Panc1 (cell line): ENCODE data around the gene TRRAP.

Experiments
- CTCF ChIP-seq: fragments of 450-650 bp; IDR thresholded peaks from 2 replicates; pipeline ENCODE4 v1.5.1; 2017; ENCODE audit warnings: mild to moderate bottlenecking
- POLR2AphosphoS5 ChIP-seq: IDR thresholded peaks from 2 replicates; pipeline ENCODE4 v1.6.1; 2012; ENCODE audit warnings: mild to moderate bottlenecking, low read depth, low read length, moderate library complexity
- REST ChIP-seq, 2 experiments: IDR thresholded peaks; 2 replicates each; pipeline ENCODE4 v1.6.1; 2011 to 2012; ENCODE audit warnings: low read depth in 2 of 2, control low read depth in 1 of 2, low read length in 1 of 2, mild to moderate bottlenecking in 1 of 2, moderate library complexity in 1 of 2; ENCODE audit not compliant: insufficient read depth in 1 of 2
- SIN3A ChIP-seq: IDR thresholded peaks from 2 replicates; pipeline ENCODE4 v1.6.1; 2012; ENCODE audit warnings: low read depth, mild to moderate bottlenecking, low read length, moderate library complexity, borderline replicate concordance; ENCODE audit not compliant: insufficient read depth
- TCF7L2 ChIP-seq: IDR thresholded peaks from 2 replicates; pipeline ENCODE4 v1.6.1; 2011; ENCODE audit warnings: mild to moderate bottlenecking, low read depth, low read length, inconsistent platforms

- TF ChIP-seq CTCF (no peak), REST (IDR thresholded peaks at IDR 0.05; ENCODE audit: insufficient read depth in 1 of 2, low read depth in 2 of 2, low read length in 1 of 2) (no peak), SIN3A (no peak), POLR2AphosphoS5 (no peak), TCF7L2 (no peak)
Measured at GRCh38 chr7:99008921-99009530, 130.7 kb downstream of the TRRAP start.
